Spleen (tissue), 7 donors: ENCODE measurements around the gene SOST.

Experiments
- CTCF ChIP-seq, 11 experiments: fragments of 200-600 bp in 7 of 11; fragments of 450-650 bp in 4 of 11; sonication (generic) in 4 of 11; IDR thresholded peaks in 8 of 11; conservative IDR thresholded peaks in 3 of 11; 1 replicate in 7 of 11; 2 replicates in 4 of 11; pipeline versions ENCODE4 v1.4.0 to v1.8.0; 2016 to 2021; ENCODE audit warnings: antibody characterized with exemption in 11 of 11, inconsistent platforms in 4 of 11, mild to moderate bottlenecking in 1 of 11
- POLR2A ChIP-seq, 3 donors: fragments of 450-650 bp; IDR thresholded peaks; one replicate each; pipeline ENCODE4 v1.5.1; 2017; ENCODE audit warnings: antibody characterized with exemption in 3 of 3, mild to moderate bottlenecking in 1 of 3
- donor health status: DM: no; HTN: no; CAD: no; lungs with moderate emphysema.
- donor health status: DM: no; HTN: no; CAD: no.
- donor health status: DM: no; HTN: no; CAD: no.

DNA sequence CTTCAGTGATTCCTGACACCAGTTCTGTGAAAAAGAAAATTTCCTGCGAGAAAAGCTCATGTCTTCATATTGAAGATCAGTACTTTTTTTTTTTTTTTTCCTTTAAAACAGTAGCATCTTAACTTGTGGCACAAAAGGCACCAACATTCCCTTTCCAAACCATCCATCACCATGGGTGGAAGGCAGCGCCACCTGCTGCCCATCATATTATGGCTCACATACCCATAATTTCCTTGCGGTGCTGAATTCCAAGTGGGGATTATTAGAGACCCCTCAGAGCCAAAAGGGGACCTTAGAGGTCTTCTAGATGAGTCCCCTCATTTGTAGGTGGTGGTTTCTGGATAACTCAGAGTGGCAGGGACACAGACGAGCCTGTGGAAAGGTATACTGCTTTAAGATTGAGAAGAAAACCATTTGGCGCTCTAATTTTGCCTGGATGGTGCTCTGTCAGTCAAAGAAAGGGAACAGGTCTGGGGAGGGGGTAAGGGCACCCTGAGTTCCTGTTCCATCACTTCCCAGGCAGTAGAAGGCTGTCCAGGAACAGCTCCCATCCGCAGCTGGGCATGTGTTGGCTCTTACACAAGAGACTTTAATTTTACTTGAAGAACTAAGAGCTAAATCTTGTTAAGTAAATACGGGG lies 7.9 kb upstream of the SOST start:
- TF ChIP-seq POLR2A (IDR thresholded peaks at IDR 0.05), result no peak
- peak; percentile 21 to 88 (median 67) for TF ChIP-seq CTCF (IDR thresholded peaks at IDR 0.05 in 8 of 11, conservative IDR thresholded peaks at IDR 0.05 in 3 of 11)
